ENCODE results near the gene PRH2.
A peak's percentile ranks its signal among the peaks of the same experiment; 100 is the strongest.

PRH2 gene

GRCh38 chr12:10965476-10965875 is 36.4 kb downstream of the PRH2 start:
- no peak for DNase-seq

- no peak for DNase-seq
Measured at GRCh38 chr12:10966314-10966713, 37.3 kb downstream of the PRH2 start.

GRCh38 chr12:10967409-10967808 is 38.4 kb downstream of the PRH2 start:
- DNase-seq = no peak

- no peak for DNase-seq
Measured at GRCh38 chr12:10968765-10969456, 39.9 kb downstream of the PRH2 start.

- no peak for DNase-seq
Measured at GRCh38 chr12:10974965-10975364, 45.9 kb downstream of the PRH2 start.

- DNase-seq = peak; percentile 4
Measured at GRCh38 chr12:10982244-10982643, 53.2 kb downstream of the PRH2 start.

All from effector CD8-positive, alpha-beta T cell (primary cell).